ENCODE results near the gene IFITM2.

GRCh38 chr11:331358-332060 lies 23.9 kb downstream of the IFITM2 start:
- TF ChIP-seq POLR2A (IDR thresholded peaks at IDR 0.05) (no peak), CTCF (IDR thresholded peaks at IDR 0.05) (no peak)

Measured in uterus (tissue), 2 donors.